ENCODE measurements around the gene ITGBL1.

Gene ITGBL1

DNA sequence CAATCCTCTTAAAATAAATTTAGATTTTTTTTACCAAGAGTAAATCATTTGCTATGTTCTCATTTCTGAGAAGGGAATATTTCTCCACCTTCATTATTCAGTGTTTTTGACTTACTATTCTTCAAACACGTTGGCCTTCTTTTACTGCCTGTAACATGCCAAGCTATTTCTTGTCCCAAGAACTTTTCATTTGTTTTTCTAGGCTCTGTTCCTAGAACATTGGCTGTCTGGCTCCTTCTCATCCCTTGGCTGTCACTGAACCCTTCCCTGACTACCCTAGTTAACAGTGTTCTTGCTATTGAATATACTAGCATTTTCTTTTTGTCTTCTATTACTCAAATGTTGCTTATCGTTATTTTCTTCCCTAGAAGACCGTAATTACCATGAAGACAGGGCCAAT, 248.1 kb downstream of the ITGBL1 start:
- DNase-seq (ENCODE audit: low read depth): no peak

DNA sequence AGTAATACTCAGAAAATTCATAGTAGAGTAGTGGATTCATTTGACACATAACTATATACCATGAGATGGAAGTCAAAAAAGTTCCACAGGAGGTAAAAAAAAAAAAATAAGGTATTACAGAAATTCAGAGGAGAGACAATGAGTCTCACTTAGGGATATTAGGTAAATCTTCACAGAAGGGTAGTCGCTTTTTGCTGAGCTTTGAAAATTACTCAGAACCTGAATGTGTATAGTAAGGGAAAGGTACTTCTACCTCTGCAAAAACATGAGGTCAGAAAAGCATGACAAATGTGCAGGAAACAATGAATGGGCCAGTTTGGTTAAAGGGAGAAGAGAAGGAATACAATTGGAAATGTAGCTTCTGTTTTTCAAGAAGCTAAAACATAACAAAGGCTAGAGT, 250.6 kb downstream of the ITGBL1 start:
- no peak for DNase-seq (ENCODE audit: low read depth)

DNA sequence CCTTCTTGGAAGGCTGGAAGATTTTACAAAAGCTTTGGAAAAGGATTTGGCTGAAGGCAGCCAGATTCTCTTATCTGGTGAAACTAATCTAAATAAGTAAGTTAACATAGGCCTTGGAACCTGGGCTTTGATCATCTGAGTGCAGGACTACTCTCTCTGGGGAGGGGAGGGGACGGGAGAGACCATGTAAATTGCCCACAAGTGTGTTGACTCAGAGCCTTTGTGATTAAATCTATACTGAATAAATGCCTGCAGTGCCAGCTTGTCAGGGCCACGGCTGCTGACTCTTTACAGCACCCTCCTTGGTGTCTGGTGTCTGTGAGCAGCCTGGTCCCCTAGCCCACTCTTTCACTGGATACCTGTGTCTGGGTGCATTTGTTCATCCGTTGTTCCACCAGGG, 251.4 kb downstream of the ITGBL1 start:
- no peak for DNase-seq (ENCODE audit: low read depth)

DNA sequence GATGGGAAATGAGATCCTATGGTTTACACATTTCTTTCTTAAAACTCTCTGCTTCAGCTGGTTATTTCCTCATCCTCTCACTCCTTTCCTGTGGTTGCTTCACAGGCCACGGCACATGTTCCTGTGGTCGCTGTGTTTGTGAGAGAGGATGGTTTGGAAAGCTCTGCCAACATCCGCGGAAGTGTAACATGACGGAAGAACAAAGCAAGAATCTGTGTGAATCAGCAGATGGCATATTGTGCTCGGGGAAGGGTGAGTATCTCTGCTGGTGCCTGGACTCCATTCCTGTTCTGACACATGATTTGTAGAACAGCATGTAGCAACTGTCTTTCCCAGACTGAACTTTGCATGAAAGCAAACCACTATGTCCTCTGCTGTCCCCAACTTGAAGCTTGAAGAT, 254.2 kb downstream of the ITGBL1 start:
- DNase-seq (ENCODE audit: low read depth): no peak

DNA sequence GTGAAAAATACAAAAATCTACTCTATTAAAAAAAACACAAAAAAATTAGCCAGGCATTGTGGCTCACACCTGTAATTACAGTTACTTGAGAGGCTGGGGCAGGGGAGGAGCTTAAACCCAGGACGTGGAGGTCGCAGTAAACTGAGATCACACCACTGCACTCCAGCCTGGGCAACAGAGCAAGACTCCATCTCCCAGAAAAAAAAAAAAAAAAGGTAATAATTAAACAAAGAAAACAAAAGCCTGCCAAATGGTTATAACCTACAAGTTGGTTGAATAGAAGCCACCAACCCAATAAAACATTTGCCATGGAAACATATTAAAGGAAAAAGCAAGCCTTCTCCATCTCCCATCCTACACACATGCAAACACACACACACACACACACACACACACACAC, 255.2 kb downstream of the ITGBL1 start:
- no peak for DNase-seq (ENCODE audit: low read depth)

DNA sequence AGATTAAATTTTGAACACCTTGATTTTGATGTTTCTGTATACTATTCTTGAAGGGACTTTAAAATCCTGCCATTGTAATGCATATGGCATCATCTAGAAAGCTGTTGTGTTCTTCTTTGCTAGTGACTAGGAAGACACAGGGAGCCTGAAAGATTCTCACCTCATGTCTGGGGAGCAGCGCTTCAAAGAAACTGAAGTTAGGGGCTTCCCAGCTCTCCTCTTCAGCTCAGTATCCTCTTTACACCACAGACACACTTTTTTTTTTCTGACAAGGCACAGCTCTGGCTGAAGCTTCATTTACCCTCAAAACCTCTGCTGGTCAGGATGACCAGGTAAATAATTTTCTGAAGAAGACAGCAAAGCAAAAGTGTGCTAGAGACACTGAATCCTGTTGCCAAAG, 255.6 kb downstream of the ITGBL1 start:
- no peak for DNase-seq (ENCODE audit: low read depth)

DNA sequence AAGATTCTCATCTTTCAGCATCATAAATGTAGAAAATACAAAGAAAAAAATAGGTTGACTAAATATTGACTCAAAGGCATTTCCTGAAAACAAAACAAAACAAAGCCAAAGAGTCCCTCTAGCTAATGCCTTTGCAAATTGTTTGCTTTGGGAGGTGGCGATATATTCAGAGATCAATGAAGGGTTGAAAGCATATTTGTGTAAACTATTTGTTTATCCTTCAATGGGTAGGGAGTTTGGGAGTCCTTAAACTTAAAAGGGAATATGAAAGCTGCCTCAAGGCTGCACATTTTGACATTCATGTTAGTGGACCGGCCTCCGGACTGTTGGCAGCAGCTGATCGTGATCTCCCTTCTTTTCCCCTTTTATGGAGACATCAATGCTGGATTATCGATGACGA, 257.5 kb downstream of the ITGBL1 start:
- DNase-seq (ENCODE audit: low read depth): no peak

DNA sequence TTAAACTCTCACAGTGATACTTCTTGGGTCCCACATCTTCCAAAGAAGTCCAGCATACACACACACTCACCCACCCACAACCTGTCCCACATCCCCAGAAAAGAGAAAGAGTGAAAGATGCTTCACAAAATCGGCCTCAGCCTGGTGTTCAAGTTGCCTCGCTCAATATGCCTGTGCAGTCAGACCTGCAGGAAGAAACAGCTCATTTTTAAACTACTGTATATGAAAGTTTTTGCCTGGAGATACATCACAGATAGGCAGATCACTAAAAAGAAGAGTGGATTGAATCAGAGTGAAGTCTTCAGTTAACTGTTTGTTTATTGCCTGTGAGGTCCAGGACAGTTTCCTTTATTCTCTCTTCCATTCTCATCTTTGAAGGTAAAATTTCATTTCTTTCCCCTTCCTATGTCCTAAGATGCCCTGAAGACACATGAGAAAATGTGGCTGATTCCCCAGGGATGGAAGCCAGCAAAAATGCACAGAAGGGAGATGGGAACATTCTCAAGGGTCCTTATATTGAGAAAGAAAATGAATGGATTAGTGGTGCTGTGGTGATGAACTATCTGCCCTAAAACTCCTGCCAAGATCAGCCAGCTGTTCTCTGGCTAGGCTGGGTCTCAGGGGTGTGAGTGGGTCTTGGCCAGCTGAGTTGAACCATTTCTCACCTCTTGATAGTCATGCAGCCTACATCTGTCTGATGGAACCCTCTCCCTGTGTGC, 259.0 kb downstream of the ITGBL1 start:
- no peak for DNase-seq (ENCODE audit: low read depth)

DNA sequence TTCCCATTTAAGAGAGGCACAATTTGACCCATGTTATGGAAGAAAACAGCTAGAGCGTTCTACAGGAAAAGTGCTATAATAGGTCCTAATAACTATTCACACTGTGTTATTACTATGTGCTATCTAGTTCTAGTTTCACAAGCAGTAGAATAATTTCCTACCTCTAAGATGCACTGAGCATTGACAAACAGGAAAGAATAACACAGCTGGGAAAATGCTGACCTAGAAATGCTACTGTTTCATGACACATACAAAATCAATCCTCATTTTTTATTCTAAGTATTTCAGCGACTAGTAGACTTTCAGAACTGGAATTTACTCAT, 259.5 kb downstream of the ITGBL1 start:
- DNase-seq (ENCODE audit: low read depth): no peak

DNA sequence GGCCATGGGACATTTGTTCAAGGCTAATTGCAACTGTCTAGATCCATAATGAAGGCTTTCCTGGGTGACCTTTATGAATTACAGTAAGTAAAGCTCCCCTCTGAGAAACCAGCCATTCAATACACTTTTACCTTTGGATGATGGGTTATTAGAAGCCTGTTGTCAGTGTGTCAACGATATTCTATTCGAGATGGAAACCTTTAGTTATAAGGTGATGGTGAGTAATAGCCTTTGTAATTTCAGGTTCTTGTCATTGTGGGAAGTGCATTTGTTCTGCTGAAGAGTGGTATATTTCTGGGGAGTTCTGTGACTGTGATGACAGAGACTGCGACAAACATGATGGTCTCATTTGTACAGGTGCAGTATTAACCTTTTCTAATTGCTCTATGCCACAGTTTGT, 261.7 kb downstream of the ITGBL1 start:
- DNase-seq (ENCODE audit: low read depth): no peak

DNA sequence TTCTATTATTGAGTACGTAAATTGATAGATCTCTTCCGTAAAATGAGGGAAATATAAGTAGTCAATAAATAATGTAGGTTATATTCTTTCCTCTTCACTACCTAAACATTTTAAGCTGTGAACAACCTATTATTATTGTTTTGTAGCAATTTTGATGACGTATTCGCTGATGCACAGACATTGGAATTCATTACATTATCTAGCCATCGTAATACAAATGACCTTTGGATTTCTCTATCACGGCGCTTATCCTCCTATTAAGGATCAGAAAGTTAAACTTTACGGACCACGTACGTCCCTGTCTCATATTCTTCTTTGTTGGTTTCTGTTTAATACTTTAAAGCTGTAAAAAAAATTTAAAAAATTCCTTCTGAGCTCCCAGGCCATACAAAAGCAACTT, 264.9 kb downstream of the ITGBL1 start:
- no peak for DNase-seq (ENCODE audit: low read depth)

DNA sequence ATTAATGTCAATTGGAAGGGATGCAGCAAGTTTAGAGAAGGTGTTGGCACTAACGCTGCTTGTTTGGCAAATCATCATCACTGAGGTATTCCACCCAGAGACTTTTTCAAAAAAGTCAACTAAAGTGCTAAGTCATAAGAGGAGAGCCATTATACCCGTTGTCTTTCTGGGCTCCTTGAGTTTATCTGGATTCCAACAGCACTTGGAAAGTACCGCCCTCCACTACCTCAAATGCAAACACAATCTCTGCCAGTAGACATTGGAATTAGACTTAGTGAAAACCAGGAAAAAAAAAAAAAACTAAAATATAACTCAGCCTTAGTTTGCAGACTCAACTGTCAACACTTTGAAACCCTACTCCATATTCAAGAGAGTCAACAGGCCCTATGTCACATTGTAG, 266.0 kb downstream of the ITGBL1 start:
- no peak for DNase-seq (ENCODE audit: low read depth)

DNA sequence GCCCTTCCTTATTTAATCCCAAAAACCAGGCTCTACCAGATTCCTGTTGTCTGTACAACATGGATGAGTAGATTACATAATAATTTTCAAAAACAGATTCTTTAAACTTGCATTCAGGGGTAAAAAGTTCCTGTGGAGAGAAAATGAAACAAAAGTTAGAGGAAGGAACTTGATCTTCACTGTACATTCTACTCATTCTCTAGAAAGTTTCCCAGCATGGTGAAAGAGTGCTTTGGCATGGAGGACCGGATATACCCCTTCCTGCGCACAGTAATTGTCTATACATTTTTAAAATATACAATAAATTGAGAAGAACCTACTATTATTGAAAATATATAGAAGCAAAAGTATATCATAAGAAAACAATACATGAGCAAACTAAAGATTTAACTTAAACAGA, 274.2 kb downstream of the ITGBL1 start:
- no peak for DNase-seq (ENCODE audit: low read depth)

DNA sequence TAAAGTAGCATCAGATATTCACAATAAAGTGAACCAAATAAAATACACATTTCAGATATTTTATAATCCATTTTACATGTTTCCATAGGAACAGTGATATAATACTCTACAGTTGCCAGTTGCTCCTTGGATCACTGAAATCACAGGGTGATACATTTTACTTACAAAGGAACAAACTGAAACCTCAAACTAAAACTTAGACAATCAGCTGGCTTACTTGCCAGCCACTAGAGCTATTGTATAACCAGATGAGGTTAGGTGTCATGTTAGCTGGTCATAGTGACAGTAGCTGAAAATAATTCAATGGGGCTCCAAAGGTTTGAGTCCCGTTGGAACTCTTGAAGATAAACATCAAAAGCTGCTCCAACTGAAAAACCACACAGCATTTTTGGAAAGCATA, 274.6 kb downstream of the ITGBL1 start:
- no peak for DNase-seq (ENCODE audit: low read depth)

DNA sequence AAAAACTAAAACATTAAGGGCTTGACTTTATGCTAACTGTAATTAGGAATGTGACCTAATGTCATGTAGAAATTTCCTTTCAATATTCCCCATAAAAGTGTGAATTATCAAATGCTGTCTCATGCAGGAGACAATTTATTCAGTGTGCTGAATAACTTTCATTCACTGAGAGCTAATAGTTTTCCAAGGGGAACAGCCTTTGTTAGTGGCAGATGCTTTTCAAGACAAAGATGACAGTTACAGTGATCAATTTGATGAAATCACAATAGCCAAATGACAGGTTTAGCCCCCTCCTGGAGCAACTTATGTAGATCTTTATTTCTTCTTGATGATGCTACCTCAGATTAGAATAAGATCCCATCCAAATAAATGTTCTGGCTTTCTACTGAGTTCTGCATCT, 275.5 kb downstream of the ITGBL1 start:
- DNase-seq (ENCODE audit: low read depth): no peak

DNA sequence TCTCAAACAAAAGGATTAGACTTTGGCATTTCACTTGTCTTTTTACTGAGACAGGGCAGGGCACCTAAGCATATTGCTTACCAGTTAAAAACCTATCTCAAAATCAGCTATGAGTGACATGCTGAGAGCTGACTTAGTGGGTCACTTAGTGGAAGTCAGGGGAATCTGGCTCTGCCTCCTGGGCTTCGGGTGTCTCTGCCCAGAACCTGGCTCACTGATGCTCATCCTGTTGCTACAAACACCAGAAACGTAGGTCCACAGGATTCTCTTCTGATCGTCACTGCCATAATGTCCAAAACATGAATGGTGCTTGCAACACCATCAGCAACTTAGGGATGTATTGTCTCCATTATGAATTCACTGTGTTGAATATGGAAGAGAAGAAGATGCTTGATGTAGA, 276.1 kb downstream of the ITGBL1 start:
- no peak for DNase-seq (ENCODE audit: low read depth)

DNA sequence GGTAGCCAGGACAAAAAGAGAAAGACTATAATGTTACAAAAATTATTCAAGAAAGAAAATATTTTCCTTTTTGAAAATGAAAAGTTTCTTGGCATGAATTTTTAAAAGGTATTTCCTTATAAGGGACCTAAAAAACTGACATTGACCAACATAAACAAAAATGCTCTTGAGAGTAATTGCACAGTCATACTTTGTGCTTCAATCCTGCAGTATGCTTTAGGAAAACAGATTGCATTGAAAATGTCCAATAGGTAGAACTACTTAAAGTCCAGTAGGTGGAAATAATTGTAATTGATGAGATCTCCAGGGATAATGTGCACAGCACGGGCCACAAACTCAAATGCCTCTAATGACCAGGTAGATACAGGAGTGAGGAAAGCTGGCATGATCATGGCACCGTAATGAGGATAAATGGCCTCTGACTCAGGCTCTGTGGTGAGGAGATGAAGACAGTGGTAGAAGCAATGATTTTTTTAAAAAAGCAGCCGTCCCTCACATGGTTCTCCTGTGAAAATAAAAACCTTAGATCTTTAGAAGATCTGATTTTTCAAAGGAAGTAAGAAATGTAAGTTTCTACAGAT, 278.0 kb downstream of the ITGBL1 start:
- no peak for DNase-seq (ENCODE audit: low read depth)

DNA sequence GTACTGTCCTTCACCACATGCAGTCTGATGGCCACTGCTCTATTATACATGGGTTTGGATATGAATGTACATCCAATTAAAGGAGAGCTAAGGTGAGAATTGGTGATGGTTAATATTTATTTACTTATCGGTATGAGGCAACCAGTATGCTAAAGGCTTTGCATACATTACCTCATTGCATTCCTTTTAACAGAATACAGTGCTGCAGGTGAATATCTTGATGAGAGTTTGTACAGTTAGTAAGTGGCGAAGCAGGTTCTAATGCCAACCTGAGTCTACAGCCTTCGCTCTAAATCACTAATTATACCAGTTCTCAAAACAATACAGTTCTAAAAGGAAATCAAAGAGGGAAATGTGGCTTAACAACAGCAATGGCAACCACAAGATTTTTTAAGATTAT, 284.1 kb downstream of the ITGBL1 start:
- no peak for DNase-seq (ENCODE audit: low read depth)

DNA sequence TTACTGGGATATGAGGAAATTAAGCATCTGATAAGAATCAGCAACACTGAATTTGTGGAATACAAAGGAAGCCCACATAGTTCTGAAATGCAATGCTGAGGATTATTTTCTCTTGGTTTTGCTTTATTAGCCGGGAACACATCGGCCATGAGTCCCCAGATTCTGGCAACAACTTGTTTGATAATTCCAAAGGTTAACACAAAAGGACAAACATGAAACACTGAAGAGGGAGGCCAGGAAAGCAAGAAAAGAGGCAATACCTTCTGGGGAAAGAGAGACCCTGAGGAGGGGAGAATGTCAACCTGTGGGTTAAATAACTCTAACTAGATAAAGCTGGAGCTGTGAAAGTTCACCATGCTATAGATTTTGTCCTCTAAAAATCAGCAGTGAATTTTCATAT, 285.9 kb downstream of the ITGBL1 start:
- DNase-seq (ENCODE audit: low read depth): no peak

DNA sequence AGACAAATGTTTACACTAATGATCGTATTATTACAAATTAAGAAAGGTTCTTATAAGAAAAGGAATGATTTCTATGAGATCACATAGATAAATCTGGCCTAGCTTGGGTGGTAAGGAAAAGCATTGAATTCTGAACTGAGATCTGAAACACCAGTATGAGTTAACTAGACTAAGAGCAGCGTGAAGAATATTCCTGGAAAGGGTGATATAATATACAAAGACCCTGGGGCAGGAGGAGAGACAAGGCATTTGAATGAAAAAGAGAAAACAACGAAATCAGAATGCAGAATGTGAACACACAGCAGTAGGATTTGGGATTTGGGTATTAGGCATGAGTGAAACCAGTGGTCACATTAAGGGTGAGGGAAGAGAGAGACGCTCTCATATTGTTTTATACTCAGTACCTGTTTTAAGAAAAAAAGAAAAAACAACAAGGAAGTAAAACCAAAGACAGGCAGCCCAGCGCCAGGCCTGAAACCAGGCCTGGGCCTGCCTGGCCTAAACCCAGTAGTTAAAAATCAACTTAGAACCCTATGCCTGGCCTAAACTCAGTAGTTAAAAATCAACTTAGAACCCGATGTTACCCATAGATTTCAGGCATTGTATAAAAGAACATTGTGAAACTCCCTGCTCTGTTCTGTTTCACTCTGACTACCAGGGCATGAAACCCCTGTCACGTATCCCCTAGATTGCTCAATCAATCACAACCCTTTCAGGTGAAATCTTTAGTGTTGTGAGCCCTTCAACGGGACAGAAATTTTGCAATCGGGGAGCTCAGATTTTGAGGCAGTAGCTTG, 287.1 kb downstream of the ITGBL1 start:
- no peak for DNase-seq (ENCODE audit: low read depth)

DNA sequence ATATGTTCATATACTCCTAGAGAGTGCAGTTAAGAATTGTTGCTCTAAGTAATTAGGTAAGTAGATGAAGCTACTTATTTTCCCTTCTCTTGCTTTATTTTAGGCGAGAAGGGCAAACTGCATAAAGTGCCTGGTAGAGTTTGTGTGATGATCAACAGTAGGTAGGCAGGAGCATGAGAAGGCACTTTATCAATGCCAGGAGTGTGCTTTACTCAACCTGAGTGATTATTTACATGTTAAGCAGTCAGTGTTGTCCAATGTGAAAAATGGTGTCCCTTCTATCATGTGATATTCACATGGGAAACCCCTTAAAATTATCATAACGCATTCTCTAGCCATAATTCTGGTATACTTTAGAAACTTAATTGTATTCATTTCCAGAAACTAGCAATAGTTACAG, 294.0 kb downstream of the ITGBL1 start:
- DNase-seq (ENCODE audit: low read depth): no peak

DNA sequence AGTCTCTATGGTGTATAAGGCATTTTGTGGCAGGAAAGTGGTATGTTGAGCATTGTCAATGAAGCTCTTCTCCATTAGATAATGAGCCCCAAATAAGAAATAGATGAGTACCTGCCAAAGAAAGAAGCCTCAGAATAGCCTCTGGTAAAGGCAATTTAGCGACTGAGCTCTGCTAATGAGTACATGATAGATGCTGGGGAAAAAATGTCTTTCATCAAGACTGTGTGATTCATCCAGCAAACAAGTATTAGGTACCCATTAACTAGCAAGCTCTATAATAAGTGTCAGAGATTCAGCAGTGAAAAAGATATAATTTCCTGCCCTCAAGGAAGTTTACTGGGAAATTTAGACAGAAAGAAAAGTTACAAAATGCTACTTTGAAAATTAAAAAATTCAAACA, 294.6 kb downstream of the ITGBL1 start:
- no peak for DNase-seq (ENCODE audit: low read depth)

DNA sequence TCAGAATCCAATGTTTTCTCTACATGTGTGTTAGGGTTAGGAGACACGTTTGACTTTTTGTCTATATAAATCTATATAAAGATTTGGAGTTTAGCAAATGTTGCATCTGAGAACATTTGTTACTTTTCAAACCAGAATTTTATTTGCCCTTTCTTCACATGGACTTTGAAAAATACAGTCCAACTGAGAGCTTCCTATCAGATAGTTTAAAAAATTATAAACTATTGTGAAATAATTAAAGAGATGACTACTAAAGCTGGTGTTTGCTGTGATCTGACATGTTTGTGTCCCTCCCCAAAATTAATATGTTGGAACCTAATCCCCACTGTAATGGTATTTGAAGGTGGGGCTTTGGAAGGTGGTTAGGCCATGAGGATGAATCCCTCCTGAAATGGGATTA, 297.1 kb downstream of the ITGBL1 start:
- no peak for DNase-seq (ENCODE audit: low read depth)

DNA sequence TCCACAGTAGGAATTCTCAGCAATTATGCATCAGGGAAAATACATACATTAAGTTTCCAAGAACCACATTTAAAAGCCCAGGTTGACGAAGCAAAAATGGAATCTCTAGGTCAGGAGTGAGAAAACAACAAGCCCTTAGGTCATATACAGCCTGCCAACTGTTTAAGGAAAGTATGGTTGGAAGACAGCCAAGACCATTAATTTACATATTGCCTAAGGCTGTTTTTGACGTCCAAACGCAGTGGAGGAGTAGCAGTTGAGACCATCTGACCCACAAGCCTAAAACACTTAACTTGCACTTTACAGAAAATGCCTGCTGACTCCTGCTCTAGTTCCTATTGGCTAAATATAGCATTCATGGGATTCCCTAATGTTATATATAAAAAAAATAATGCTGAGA, 299.0 kb downstream of the ITGBL1 start:
- no peak for DNase-seq (ENCODE audit: low read depth)
